Brain pericyte (primary cell): ENCODE data around the gene ASCL1.

ENCODE experiments used
- DNase-seq: peaks from one replicate; pipeline ENCODE4 v3.0.0-alpha.2; 2012; ENCODE audit warnings: low read depth, low spot score

ASCL1 gene

DNA sequence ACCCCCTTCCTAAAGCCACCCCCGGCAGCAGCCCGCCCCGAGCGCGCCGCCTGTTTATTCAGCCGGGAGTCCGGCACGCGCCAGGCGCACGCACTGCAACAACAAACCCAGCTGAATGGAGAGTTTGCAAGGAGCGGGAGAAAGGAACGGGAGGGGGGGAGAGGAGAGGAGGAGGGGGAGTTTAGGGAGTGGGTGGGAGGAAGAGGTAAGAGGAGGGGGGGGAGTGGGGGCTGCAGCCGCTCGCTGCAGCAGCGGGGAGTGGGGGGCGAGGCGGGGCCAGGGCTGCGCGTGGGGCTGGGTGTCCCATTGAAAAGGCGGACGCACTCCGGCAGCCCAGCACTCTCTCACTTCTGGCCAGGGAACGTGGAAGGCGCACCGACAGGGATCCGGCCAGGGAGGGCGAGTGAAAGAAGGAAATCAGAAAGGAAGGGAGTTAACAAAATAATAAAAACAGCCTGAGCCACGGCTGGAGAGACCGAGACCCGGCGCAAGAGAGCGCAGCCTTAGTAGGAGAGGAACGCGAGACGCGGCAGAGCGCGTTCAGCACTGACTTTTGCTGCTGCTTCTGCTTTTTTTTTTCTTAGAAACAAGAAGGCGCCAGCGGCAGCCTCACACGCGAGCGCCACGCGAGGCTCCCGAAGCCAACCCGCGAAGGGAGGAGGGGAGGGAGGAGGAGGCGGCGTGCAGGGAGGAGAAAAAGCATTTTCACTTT is at the start of gene ASCL1:
Gene ASCL1, plus strand, starts transcription at position 336 of the 712 bp plus-strand sequence. CDS start 571 bp downstream, outside the sequence.
- peak; percentile 10 for DNase-seq

DNA sequence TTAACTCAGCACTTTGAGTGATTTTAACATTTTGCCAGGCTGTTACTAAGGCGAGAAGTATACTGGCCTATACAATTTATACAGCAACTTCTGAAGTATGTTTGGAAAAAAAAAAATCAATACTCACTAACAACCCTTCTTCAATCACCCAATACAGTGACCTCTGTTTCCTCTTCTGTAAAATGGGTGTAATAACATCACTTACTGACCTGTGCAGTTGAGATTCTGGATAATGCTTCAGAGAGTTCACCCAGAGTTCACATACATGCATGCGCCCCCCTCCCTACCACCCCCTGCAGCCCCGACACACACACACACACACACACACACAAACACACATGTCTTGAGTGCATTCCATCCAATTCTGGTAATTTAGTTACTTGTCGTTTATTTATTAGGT is 49.6 kb upstream of the ASCL1 start:
- no peak for DNase-seq

DNA sequence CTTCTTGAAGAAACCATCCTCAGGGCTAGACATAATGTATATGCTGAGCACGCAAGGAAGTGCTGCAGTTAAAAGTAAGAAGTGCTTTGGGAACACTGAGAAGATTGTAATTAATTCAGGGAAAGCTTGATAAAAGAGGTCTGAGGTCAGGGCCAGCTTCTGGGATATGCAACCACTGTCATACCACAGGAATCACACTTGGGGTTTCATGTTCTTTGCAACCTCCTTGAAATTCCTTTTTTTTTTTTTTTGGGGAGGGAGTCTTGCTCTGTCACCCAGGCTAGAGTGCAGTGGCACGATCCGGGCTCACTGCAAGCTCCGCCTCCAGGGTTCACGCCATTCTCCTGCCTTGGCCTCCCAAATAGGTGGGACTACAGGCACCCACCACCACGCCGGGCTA is 47.3 kb upstream of the ASCL1 start:
- no peak for DNase-seq

- no peak for DNase-seq
These were observed 46.7 kb upstream of the ASCL1 start for GRCh38 chr12:102910792-102911191.

GRCh38 chr12:102911320-102911719 is 46.2 kb upstream of the ASCL1 start:
- no peak for DNase-seq

DNA sequence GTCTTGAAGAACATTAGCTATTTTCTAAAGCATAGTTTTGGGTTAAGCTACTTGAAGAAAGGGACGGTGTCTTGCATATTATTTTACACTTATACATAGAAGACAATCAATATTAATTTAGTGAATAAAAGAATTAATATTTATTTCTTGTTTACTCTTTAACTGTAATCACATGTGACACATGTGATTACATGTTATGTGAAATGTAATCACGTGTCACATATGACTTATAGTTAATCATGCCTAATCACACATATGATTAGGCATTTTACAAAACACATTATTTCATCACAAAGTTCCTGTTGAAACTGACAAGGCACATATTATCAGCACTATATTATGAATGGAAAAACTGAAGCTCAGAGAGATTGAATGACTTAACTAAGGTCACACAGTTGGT is 45.2 kb upstream of the ASCL1 start:
- no peak for DNase-seq

DNA sequence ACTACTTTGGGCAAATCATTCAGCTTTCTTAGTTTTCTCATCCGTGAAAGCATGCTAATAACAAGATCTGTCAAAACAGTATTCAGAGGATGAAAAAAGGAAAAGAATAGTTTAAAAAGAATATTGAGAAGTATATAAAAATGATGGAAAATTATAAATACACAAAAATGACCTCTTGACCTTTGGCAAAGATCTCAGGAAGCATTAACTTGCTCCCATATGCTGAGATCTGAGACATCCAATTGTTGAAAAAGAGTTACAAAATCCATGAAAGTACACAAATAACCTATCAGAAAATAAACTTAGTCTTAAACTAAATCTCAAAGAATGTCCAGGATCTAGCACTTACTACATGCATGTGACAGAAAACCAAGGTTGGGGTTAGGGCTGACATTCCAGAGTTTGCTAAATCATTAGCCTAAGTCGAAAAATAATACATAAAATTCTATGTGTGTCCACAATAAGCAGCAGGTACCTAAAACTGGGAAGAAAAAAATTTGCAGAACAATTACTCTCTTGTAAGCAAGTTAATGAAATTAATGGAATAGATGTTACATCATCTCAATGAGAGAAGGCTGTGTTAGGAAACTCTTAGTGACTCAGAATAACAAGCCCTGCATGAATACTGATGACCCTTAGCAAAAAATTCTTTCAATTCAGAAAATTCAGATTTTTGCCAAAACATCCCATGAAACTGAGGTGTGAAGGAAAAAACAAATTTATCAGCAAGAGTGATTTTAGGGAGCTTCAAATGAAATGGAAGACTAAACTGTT is 43.8 kb upstream of the ASCL1 start:
- no peak for DNase-seq

DNA sequence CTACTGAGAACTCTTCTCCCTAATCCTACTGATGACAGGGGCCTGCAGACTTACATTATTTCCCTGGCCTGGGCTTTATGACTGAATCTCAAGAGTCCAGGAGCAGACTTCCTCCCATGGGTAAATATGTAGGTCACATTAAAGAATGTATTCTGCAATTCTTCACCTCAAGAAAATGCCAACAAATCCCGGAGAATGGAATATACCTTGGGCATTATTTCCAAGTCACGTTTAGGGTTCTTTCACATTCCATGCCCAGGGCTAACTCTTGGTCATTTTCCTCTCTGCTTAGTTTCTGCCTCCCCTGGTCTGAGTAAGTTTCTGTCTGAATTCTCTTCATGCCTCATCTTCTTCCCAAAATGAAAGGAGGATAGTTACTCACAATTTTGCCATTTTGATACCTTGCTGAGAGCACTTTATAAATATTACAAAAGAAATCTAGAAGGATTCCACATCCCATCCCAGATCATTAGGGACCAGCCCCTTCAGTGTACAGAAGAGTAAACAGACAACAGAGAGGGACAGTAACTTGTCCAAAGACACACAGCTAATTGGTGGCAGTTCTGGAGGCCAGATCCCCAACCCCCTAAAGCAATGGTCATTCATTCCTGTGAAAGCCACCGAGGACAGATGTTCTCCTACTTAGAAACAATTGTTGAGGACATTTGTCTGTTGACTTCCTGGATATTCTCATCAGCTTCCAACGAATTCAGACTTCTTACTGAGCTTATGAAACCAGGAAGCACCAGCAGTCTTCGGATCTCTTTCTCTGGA is 41.0 kb upstream of the ASCL1 start:
- DNase-seq: no peak

DNA sequence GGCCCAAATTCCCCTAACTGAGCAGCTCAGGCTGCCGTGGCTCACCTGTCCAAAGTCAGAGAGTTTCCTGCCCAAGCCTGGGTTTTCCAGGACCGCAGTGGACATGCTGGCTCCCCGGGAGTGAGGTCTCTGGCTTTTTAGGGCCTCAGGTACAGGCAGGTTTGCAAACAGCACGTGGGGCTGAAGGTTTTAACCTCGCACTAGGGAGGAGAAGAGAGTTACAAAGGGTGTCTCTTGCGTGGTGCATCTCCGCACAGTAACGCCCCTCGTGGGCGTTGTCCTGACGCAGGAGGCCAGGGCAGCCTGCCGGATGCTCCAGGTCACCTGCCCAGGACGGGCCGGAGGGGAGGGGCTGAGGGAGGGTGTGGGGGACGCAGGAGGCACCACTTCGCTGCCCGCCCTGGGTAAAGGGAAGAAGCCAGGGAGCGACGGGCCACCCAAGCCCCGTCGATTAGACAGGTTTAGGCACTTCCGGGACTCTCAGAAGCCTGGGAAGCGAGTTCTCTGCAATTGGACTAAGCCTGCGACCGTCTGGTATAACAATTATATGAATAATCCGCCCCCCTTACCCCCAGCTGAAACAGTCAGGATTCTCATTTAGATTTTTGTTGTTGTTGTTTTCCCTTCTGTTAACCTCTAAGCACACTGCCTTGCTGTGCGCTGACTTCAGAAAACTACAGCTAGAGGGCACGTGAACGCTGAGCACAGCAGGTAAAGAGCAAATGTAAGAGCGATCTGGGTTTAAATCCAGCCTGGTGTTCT is 40.3 kb upstream of the ASCL1 start, which contains the start of gene PAH:
Gene PAH, minus strand, starts transcription at position 219 of the 762 bp plus-strand sequence. Its CDS starts 114 bp downstream, at position 105.
- DNase-seq: no peak

- no peak for DNase-seq
These were observed 38.6 kb upstream of the ASCL1 start for GRCh38 chr12:102918840-102919239.

DNA sequence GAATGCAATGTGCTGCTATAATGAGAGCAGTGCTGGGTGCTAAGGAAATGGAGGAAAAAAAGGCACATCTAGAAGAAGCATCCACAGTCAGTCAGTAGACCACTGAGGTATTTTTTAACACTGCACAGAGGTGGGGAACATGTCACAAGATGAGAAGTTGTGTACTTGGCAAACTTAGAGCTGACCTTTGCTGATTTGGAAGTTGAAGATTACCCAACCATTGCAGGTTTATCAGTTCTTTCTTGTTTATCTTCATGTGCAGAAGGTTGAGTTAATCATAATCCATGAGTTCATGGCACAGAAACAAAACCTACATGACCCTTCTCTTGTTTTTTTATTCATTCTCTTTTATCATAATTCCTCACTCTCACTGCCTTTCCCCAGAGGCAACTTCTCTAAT is 37.2 kb upstream of the ASCL1 start:
- no peak for DNase-seq

DNA sequence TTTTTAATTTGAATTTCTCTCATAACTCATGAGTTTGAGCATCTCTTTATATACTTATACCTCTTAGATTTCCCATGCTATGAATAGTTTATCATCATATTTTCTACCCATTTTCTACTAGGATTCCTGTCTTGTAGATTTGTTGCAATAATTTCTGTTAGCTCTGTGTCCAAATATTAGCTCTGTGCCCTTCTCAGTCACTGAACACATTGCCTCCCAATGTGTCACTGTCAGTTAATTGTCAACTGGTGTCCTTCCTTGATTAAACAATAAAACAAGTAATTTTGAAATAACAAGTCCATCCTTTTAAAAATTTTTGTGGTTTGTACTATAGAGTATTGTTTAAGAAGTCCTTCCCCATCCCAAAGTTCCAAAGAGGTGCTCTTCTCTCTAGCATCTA is 36.2 kb upstream of the ASCL1 start:
- DNase-seq: no peak

GRCh38 chr12:102927220-102927619 is 30.3 kb upstream of the ASCL1 start:
- DNase-seq: no peak

DNA sequence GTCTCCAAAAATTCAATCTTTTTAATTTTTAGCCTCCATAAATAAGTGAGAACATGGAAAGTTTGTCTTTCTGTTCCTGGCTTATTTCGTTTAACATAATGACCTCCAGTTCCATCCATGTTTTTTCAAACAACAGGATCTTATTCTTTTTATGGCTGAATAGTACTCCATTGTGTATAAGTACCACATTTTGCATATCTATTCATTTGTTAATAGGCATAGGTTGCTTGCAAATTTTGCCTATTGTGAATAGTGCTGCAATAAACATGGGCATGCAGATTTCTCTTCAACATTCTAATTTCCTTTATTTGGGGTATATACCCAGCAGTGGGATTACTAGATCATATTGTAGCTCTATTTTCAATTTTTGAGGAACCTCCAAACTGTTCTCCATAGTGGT is 24.3 kb upstream of the ASCL1 start:
- DNase-seq: no peak

DNA sequence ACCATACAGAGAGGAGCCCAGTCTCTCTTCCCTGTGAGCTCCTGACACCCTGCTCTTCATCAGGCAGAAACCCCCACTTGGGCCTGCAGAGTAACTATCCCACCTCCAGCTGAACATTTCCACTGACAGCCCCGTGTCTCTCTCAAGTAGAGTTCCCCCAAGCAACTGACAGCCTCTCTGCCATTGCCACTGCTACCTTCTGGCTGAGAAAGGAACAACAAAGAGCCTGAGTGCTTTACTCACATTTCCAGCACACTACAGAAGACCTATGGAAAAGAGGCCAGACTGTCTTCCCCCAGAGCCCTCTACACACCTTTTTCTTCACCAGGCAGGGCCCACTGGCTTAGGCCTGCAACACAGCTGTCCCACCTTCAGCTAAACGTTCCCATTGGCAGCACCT is 18.4 kb upstream of the ASCL1 start:
- no peak for DNase-seq

DNA sequence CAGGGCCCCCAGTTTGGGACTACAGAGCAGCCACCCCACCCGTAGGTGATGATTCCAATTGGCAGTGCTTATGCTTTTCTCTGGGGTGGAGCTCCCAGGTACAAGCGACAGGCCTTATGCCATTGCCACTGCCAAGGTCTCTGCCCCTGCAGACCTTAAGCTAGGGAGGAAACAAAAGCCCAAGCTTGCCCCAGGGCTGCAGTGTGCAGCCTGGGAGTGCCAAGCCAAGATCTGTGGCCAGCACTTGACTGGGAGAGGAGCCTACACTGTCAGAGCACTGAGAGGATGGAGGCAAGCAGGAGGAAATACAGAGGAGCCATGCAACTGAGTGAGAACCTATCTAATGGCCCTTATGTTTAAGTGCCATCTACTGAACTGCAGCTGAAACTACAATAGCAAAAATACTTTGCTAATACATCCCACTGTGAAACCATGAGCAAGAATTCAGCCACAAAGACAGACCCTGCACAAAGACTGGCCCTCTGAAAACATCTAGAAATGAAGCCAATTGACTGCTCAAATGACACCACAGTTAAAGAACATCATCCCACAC is 17.7 kb upstream of the ASCL1 start:
- DNase-seq: no peak

GRCh38 chr12:102946042-102946441 is 11.4 kb upstream of the ASCL1 start:
- no peak for DNase-seq

- no peak for DNase-seq
These were observed 8.5 kb upstream of the ASCL1 start for GRCh38 chr12:102948941-102949352.

GRCh38 chr12:102950107-102950949 is 7.1 kb upstream of the ASCL1 start:
- DNase-seq: no peak

GRCh38 chr12:102950950-102951619 is 6.4 kb upstream of the ASCL1 start:
- no peak for DNase-seq
